ENCODE measurements around the gene AGBL4. TPM values are rescaled to one million over a fixed set of nuclear protein-coding genes. Genes with fewer than 3 reads are reported as not detected.

The AGBL4 gene
- total and polyA plus RNA-seq, 9 of the 15 experiments (the other 6 are each of a cell fraction or from before 2014, with no cell fraction given): 0.11 TPM; not detected in 7

DNA sequence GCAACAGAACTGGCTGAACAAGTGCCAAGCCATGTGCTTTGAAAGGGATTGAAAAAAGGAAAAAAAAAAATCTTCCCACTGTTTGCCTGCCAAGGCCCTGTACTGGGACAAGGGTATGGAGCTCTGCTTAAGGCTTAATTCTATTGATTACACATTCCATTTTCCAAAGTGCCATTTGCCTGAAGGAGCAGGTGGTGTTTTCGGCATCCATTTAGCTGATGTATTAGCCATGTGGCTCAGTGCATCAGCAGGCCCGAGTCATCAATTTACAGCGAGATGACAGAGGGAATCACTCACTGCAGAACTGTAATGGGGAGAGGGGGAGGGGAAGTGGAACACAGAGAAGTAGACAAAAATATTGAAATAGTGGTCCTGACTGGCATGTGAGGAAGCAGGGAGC, 1102.9 kb downstream of the AGBL4 start:
- Histone ChIP-seq H4K20me1 (replicated peaks; ENCODE audit: control insufficient read depth, insufficient read depth, low read length) (no peaks in the 10 kb centered on the region), H3K4me2 (ENCODE audit: insufficient read depth, low read length) (no peak overlapping the region), H2AFZ (ENCODE audit: low read depth, low read length) (no peak overlapping the region), H3K36me3 (ENCODE audit: control insufficient read depth, insufficient read depth, low read length) (no peaks in the 10 kb centered on the region), H3K9me3 (replicated peaks; ENCODE audit: control insufficient read depth, insufficient read depth, low read depth, low read length) (no peaks in the 10 kb centered on the region), H3K79me2 (ENCODE audit: control insufficient read depth, insufficient read depth, low read length) (no peaks in the 10 kb centered on the region), H3K9me1 (ENCODE audit: control insufficient read depth, insufficient read depth, low read length) (no peaks in the 10 kb centered on the region), H3K27ac (ENCODE audit: extremely low read depth, low read depth, low read length) (no peak overlapping the region), H3K4me1 (replicated peaks in 1 of 2; ENCODE audit: control insufficient read depth in 2 of 2, insufficient read depth in 2 of 2, low read length in 2 of 2) (no peaks in the 10 kb centered on the region), H3K9ac (ENCODE audit: insufficient read depth in 1 of 2, low read depth in 2 of 2, low read length in 2 of 2) (no peak overlapping the region), H3K27me3 (ENCODE audit: control insufficient read depth in 2 of 2, insufficient read depth in 2 of 2, low read length in 2 of 2) (no peaks in the 10 kb centered on the region), H3K4me3 (no peak overlapping the region)
- ChIA-PET CTCF (ENCODE audit: low intra/inter-chr PET ratio) (no interaction called here), POLR2A (no interaction called here)
- ATAC-seq (no peak), FAIRE-seq (no peak), DNase-seq (ENCODE audit: extremely low read depth in 1 of 4, low spot score in 3 of 4) (no peak)
- TF ChIP-seq KAT7 (CRISPR knock-in tag; IDR thresholded peaks at IDR 0.05; ENCODE audit: borderline replicate concordance) (no peak), ELF4 (CRISPR knock-in tag; IDR thresholded peaks at IDR 0.05) (no peak)
- intact Hi-C loops (cut with micrococcal nuclease) (no loop called here), in situ Hi-C loops (cut with MboI) (no loop called here)
- 0% methylated on average over 3 of the region's 3 CpGs for WGBS (ENCODE audit: insufficient coverage, low coverage, missing lambda C conversion rate)
- no TSS peak for BruUV-seq (replicated peaks)

- Histone ChIP-seq H2AFZ (ENCODE audit: low read depth, low read length) (no peak overlapping the region), H3K4me3 (no peak overlapping the region), H3K27ac (ENCODE audit: extremely low read depth, low read depth, low read length) (no peak overlapping the region), H3K9ac (ENCODE audit: insufficient read depth in 1 of 2, low read depth in 2 of 2, low read length in 2 of 2) (no peak overlapping the region), H3K36me3 (ENCODE audit: control insufficient read depth, insufficient read depth, low read length) (no peaks in the 10 kb centered on the region), H4K20me1 (replicated peaks; ENCODE audit: control insufficient read depth, insufficient read depth, low read length) (no peaks in the 10 kb centered on the region), H3K9me3 (replicated peaks; ENCODE audit: control insufficient read depth, insufficient read depth, low read depth, low read length) (no peaks in the 10 kb centered on the region), H3K27me3 (ENCODE audit: control insufficient read depth in 2 of 2, insufficient read depth in 2 of 2, low read length in 2 of 2) (no peaks in the 10 kb centered on the region), H3K9me1 (ENCODE audit: control insufficient read depth, insufficient read depth, low read length) (no peaks in the 10 kb centered on the region), H3K4me1 (replicated peaks in 1 of 2; ENCODE audit: control insufficient read depth in 2 of 2, insufficient read depth in 2 of 2, low read length in 2 of 2) (no peaks in the 10 kb centered on the region), H3K79me2 (ENCODE audit: control insufficient read depth, insufficient read depth, low read length) (no peaks in the 10 kb centered on the region), H3K4me2 (ENCODE audit: insufficient read depth, low read length) (no peak overlapping the region)
- DNase-seq (ENCODE audit: extremely low read depth in 1 of 4, low spot score in 3 of 4): no peak
- no TSS peak for BruUV-seq (replicated peaks)
- intact Hi-C loops (cut with micrococcal nuclease) (no loop called here), in situ Hi-C loops (cut with MboI) (no loop called here)
- no peak for ATAC-seq
- FAIRE-seq: no peak
- ChIA-PET POLR2A (no interaction called here), CTCF (ENCODE audit: low intra/inter-chr PET ratio) (no interaction called here)
- 1% methylated on average over 8 of the region's 8 CpGs for WGBS (ENCODE audit: insufficient coverage, low coverage, missing lambda C conversion rate)
- no peak for TF ChIP-seq TBP (optimal IDR thresholded peaks at IDR 0.05; ENCODE audit: low read depth, low read length)
- no peak for TF ChIP-seq ZNF444 (CRISPR knock-in tag; IDR thresholded peaks at IDR 0.05)
- no peak for TF ChIP-seq MTF1 (CRISPR knock-in tag; IDR thresholded peaks at IDR 0.05; ENCODE audit: borderline replicate concordance)
- no peak for TF ChIP-seq ARID3B (CRISPR knock-in tag; IDR thresholded peaks at IDR 0.05; ENCODE audit: borderline replicate concordance)
- TF ChIP-seq MYC (IDR thresholded peaks at IDR 0.05; ENCODE audit: low read depth, low read length): no peak
- no peak for TF ChIP-seq MYC (CRISPR knock-in tag; IDR thresholded peaks at IDR 0.05; ENCODE audit: borderline replicate concordance, low read depth)
- TF ChIP-seq, protein P1, sequence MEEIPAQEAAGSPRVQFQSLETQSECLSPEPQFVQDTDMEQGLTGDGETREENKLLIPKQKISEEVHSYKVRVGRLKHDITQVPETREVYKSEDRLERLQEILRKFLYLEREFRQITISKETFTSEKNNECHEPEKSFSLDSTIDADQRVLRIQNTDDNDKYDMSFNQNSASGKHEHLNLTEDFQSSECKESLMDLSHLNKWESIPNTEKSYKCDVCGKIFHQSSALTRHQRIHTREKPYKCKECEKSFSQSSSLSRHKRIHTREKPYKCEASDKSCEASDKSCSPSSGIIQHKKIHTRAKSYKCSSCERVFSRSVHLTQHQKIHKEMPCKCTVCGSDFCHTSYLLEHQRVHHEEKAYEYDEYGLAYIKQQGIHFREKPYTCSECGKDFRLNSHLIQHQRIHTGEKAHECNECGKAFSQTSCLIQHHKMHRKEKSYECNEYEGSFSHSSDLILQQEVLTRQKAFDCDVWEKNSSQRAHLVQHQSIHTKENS (CRISPR knock-in tag; IDR thresholded peaks at IDR 0.05): no peak
- no peak for TF ChIP-seq RNF2 (IDR thresholded peaks at IDR 0.05)
These were observed 1105.7 kb downstream of the AGBL4 start for GRCh38 chr1:48917901-48918603.
